Measurements from ENCODE around the gene ARRB1. TPM values are rescaled to one million over a fixed set of nuclear protein-coding genes. Genes with fewer than 3 reads are reported as not detected.
A peak's percentile ranks its signal among the peaks of the same experiment; 100 is the strongest.

Gene ARRB1
- total and polyA plus RNA-seq, 10 of the 15 experiments (the other 5 are each of a cell fraction or from before 2014, with no cell fraction given): 0.39 to 12.9 (median 1.7) TPM

- Histone ChIP-seq H3K9me3 (replicated peaks; ENCODE audit: control insufficient read depth, insufficient read depth, low read length) (no peaks in the 10 kb centered on the region), H3K27ac (ENCODE audit: control insufficient read depth, insufficient read depth) (no peak overlapping the region), H3K4me1 (ENCODE audit: control insufficient read depth, insufficient read depth, low read length) (peaks cover 62% of the 10 kb centered on the region), H3K4me3 (no peak overlapping the region), H3K4me2 (ENCODE audit: control insufficient read depth, insufficient read depth) (no peak overlapping the region), H2AFZ (ENCODE audit: control insufficient read depth, low read depth, low read length) (no peak overlapping the region), H3K27me3 (replicated peaks in 1 of 2; ENCODE audit: control insufficient read depth in 2 of 2, insufficient read depth in 2 of 2, low read length in 1 of 2) (no peaks in the 10 kb centered on the region), H3K79me2 (ENCODE audit: control insufficient read depth, insufficient read depth, low read length) (peaks cover 20% of the 10 kb centered on the region), H3K36me3 (ENCODE audit: control insufficient read depth in 2 of 2, insufficient read depth in 2 of 2, low read length in 1 of 2) (no peaks in the 10 kb centered on the region), H4K20me1 (ENCODE audit: control insufficient read depth, insufficient read depth) (no peaks in the 10 kb centered on the region), H3K9ac (ENCODE audit: control insufficient read depth, insufficient read depth, low read length) (no peak overlapping the region)
- no TSS peak for BruUV-seq (replicated peaks)
- TF ChIP-seq ATF7 (IDR thresholded peaks at IDR 0.05; ENCODE audit: low read depth) (peak; percentile 58), LARP7 (IDR thresholded peaks at IDR 0.05) (no peak)
- 68% methylated on average over 12 of the region's 12 CpGs for WGBS (ENCODE audit: insufficient coverage, insufficient replicate concordance, low lambda C conversion rate, missing lambda C conversion rate)
- RAD21 ChIA-PET (ENCODE audit: unreplicated experiment): no interaction called here
- CTCF ChIA-PET: interaction anchor here (0.6 to 2.4 kb wide), 3 partner anchors 9 to 1146 kb away, joined by 3 to 8 read pairs (median 4); no protein-coding TSS in a partner anchor
- FAIRE-seq: no peak
- SMC1A ChIA-PET (ENCODE audit: uncharacterized antibody, unreplicated experiment): interaction anchor here (0.7 to 1.7 kb wide), 3 partner anchors 9 to 63 kb away, joined by 3 to 5 read pairs (median 3); no protein-coding TSS in a partner anchor
- POLR2A ChIA-PET: interaction anchor here (0.6 kb wide), 1 partner anchor 25 kb away, joined by 3 read pairs; no protein-coding TSS in a partner anchor
- DNase-seq (ENCODE audit: low read depth, low spot score): no peak
- ATAC-seq: no peak
- intact Hi-C loops (cut with micrococcal nuclease; ENCODE audit: unreplicated experiment): no loop called here
- in situ Hi-C loops (cut with MboI): no loop called here
Observed at GRCh38 chr11:75342966-75343870, 8.2 kb downstream of the ARRB1 start.

GRCh38 chr11:75342231-75342918 lies 9.1 kb downstream of the ARRB1 start:
- in situ Hi-C loops (cut with MboI) (no loop called here), intact Hi-C loops (cut with micrococcal nuclease; ENCODE audit: unreplicated experiment) (no loop called here)
- ChIA-PET SMC1A (ENCODE audit: uncharacterized antibody, unreplicated experiment) (interaction anchor here (1.7 kb wide), 1 partner anchor 13 kb away, joined by 5 read pairs; no protein-coding TSS in a partner anchor), RAD21 (ENCODE audit: unreplicated experiment) (no interaction called here), POLR2A (interaction anchor here (0.5 to 0.6 kb wide), 2 partner anchors 26 to 1179 kb away, joined by 3 read pairs; no protein-coding TSS in a partner anchor), CTCF (interaction anchor here (0.7 to 6.0 kb wide), 7 partner anchors 8 to 435 kb away, joined by 3 to 36 read pairs (median 8); partner anchors contain the start of gene ARRB1)
- no peak overlapping the region for H2AFZ ChIP-seq (ENCODE audit: control insufficient read depth, low read depth, low read length)
- H3K79me2 ChIP-seq (ENCODE audit: control insufficient read depth, insufficient read depth, low read length): peaks cover 15% of the 10 kb centered on the region
- H3K9ac ChIP-seq (ENCODE audit: control insufficient read depth, insufficient read depth, low read length): no peak overlapping the region
- H3K27ac ChIP-seq (ENCODE audit: control insufficient read depth, insufficient read depth): no peak overlapping the region
- H4K20me1 ChIP-seq (ENCODE audit: control insufficient read depth, insufficient read depth): no peaks in the 10 kb centered on the region
- no peaks in the 10 kb centered on the region for H3K27me3 ChIP-seq (replicated peaks in 1 of 2; ENCODE audit: control insufficient read depth in 2 of 2, insufficient read depth in 2 of 2, low read length in 1 of 2)
- FAIRE-seq (no peak), DNase-seq (ENCODE audit: low read depth, low spot score) (no peak), ATAC-seq (no peak)
- TF ChIP-seq STAT1 (conservative IDR thresholded peaks at IDR 0.05): no peak
- no peak for TF ChIP-seq BACH1 (IDR thresholded peaks at IDR 0.05; ENCODE audit: borderline replicate concordance)
- TF ChIP-seq IRF4 (IDR thresholded peaks at IDR 0.05; ENCODE audit: low read depth, low read length): no peak
- TF ChIP-seq MYC (IDR thresholded peaks at IDR 0.05; ENCODE audit: insufficient read depth, insufficient read length, insufficient replicate concordance, low read length, severe bottlenecking): no peak
- TF ChIP-seq ESRRA (IDR thresholded peaks at IDR 0.05; ENCODE audit: low read length): no peak
- TF ChIP-seq NFXL1 (IDR thresholded peaks at IDR 0.05; ENCODE audit: borderline replicate concordance): no peak
- TF ChIP-seq HDGF (IDR thresholded peaks at IDR 0.05): no peak
- no peak for TF ChIP-seq ETV6 (conservative IDR thresholded peaks at IDR 0.05 in 1 of 2, IDR thresholded peaks at IDR 0.05 in 1 of 2; ENCODE audit: borderline replicate concordance in 1 of 2, low read depth in 1 of 2)
- no peak for TF ChIP-seq PBX3 (IDR thresholded peaks at IDR 0.05; ENCODE audit: insufficient replicate concordance, low read depth, low read length)
- no peak for TF ChIP-seq CHD1 (IDR thresholded peaks at IDR 0.05; ENCODE audit: low read depth, low read length)
- TF ChIP-seq ZZZ3 (IDR thresholded peaks at IDR 0.05; ENCODE audit: control insufficient read depth, insufficient read length, low read depth): no peak
- H3K9me3 ChIP-seq (replicated peaks; ENCODE audit: control insufficient read depth, insufficient read depth, low read length): no peaks in the 10 kb centered on the region
- no peak overlapping the region for H3K4me3 ChIP-seq
- WGBS (ENCODE audit: insufficient coverage, insufficient replicate concordance, low lambda C conversion rate, missing lambda C conversion rate): 71% methylated on average over 15 of the region's 15 CpGs
- H3K4me2 ChIP-seq (ENCODE audit: control insufficient read depth, insufficient read depth): no peak overlapping the region
- H3K36me3 ChIP-seq (ENCODE audit: control insufficient read depth in 2 of 2, insufficient read depth in 2 of 2, low read length in 1 of 2): no peaks in the 10 kb centered on the region
- BruUV-seq (replicated peaks): no TSS peak
- peaks cover 65% of the 10 kb centered on the region for H3K4me1 ChIP-seq (ENCODE audit: control insufficient read depth, insufficient read depth, low read length)

All from GM12878 (cell line).